ENCODE data around the gene RNF168.
"Not testable (repeated sequence)": the region's sequence is repeated elsewhere in the genome, so short reads cannot be mapped to it uniquely, and the experiment has no call there.

RNF168 gene

DNA sequence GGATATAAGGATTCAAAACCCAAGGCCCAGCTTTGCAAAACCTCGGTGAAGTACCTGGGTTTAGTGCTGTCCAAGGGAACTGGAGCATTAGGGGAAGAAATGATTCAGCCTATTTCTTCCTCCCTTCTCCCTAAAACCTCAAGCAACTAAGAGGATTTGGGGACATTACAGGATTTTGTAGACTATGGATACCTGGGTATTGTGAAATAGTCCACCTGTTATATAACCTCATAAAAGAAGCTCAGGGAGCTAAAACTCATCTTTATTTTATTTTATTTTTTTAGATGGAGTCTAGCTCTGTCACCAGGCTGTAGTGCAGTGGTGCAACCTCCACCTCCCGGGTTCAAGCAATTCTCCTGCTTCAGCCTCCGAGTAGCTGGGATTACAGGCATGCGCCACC lies 20.3 kb upstream of the RNF168 start:
- peaks cover 3% of the 10 kb centered on the region for H3K27me3 Mint-ChIP-seq
- no peak overlapping the region for H3K4me3 Mint-ChIP-seq
- H3K4me1 Mint-ChIP-seq: peaks cover 10% of the 10 kb centered on the region
- no peak for ATAC-seq
- DNase-seq: no peak
- H3K27ac Mint-ChIP-seq: no peak overlapping the region
- H3K9me3 Mint-ChIP-seq: peaks cover 32% of the 10 kb centered on the region
- peaks cover 15% of the 10 kb centered on the region for H3K36me3 Mint-ChIP-seq (ENCODE audit: low read depth)

DNA sequence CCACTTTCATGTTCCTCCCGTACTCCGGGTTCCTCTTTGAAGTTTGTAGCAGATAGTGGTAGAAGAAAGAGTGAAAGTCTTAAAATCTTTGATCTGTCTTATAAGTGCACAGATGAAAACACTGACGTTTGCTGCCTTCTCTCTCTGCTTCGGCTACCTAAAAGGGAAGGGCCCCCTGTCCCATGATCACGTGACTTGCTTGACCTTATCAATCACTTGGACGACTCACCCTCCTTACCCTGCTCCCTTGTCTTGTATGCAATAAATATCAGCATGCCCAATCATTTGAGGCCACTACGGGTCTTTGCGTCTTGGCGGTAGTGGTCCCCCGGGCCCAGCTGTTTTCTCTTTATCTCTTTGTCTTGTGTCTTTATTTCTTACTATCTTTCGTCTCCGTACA lies 17.7 kb upstream of the RNF168 start:
- not testable (repeated sequence) for H3K4me3 Mint-ChIP-seq, DNase-seq, H3K27ac Mint-ChIP-seq, H3K27me3 Mint-ChIP-seq, H3K4me1 Mint-ChIP-seq, ATAC-seq
- peaks cover 17% of the 10 kb centered on the region for H3K36me3 Mint-ChIP-seq (ENCODE audit: low read depth)
- peaks cover 41% of the 10 kb centered on the region for H3K9me3 Mint-ChIP-seq

DNA sequence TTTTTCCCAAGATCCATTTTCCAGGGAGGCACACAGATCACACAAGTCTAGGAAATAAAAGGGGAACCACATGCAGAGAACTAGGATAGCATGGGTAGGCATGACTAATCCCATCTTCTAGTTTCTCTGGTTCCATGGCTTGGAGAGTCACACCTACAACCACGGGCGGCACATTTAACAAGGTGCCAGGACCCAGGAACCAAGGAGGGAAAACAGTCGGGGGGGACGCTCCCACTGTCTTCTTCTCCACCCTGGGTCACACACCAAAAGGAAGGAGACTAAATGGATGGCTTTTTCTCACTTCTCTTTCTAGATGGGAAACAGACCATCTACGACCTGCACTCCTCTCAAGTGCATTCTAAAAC lies 16.1 kb upstream of the RNF168 start:
- Mint-ChIP-seq H3K4me3 (no peak overlapping the region), H3K36me3 (ENCODE audit: low read depth) (peaks cover 17% of the 10 kb centered on the region), H3K27ac (no peak overlapping the region), H3K9me3 (peaks cover 50% of the 10 kb centered on the region), H3K4me1 (no peaks in the 10 kb centered on the region), H3K27me3 (no peaks in the 10 kb centered on the region)
- DNase-seq (peak; percentile 55), ATAC-seq (no peak)

DNA sequence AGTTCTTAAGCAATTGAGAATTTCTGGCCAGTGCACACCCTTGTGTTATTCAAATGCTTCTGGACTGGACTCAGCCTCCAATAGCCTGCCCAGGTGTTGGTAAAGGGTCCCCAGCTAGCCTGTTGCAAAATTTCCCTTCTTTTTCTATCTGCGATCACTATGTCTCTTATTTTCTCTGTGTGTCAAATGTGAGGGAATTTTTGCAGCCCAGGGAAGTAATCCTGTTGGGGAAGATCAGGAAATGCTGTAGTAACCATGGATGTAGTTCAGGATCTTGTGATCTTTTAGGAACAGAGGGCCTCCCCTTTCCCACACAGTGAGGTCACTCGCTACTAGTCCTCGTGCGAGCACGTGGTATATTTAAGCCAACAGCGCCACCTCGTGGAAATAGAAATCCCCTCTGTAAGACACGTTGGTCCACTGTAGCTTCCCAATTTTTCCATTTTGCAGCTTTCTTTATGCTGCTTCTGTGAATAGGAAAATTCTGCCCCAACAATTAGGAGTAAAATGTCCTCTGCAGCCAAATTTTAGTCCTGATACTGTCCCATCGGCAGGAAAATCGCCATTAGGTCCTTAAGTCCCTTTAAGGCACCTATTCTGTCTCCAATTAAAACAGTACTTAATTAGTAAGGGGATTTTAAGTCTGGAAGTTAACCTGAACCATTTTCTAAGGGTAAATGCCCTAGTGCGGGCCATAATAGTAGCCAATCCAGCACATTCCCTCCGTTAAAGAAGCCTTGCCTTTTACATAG lies 15.6 kb upstream of the RNF168 start:
- peak; percentile 76 for ATAC-seq
- Mint-ChIP-seq H3K27ac (no peak overlapping the region), H3K4me1 (no peaks in the 10 kb centered on the region)

DNA sequence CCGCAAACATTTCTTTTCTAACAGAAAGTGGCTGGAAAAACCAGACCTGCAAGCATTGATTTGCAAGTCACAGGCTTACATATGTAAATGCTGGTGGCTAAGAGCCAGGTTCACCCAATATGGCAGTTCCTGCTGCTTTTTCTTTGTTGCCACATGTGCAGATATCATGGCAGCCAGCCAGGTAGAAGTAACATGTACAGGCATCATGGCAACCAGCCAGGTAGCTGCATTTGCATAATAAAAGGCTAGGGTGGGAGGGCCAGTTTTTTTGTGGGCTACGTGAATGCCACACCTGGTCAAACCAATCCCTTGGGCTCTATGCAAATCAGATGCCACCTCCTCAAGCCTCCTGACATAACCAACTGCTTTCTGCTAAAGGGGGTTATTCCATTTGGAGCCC lies 14.4 kb upstream of the RNF168 start:
- Mint-ChIP-seq H3K4me3 (no peak overlapping the region), H3K27me3 (no peaks in the 10 kb centered on the region), H3K36me3 (ENCODE audit: low read depth) (peaks cover 17% of the 10 kb centered on the region), H3K9me3 (peaks cover 50% of the 10 kb centered on the region), H3K4me1 (no peaks in the 10 kb centered on the region), H3K27ac (no peak overlapping the region)
- DNase-seq (no peak), ATAC-seq (no peak)

More for the DNA sequence above, 15.6 kb upstream of the RNF168 start:
- peak; percentile 72 for DNase-seq
- H3K27me3 Mint-ChIP-seq: no peaks in the 10 kb centered on the region
- peaks cover 17% of the 10 kb centered on the region for H3K36me3 Mint-ChIP-seq (ENCODE audit: low read depth)
- H3K9me3 Mint-ChIP-seq: peaks cover 50% of the 10 kb centered on the region
- no peak overlapping the region for H3K4me3 Mint-ChIP-seq

DNA sequence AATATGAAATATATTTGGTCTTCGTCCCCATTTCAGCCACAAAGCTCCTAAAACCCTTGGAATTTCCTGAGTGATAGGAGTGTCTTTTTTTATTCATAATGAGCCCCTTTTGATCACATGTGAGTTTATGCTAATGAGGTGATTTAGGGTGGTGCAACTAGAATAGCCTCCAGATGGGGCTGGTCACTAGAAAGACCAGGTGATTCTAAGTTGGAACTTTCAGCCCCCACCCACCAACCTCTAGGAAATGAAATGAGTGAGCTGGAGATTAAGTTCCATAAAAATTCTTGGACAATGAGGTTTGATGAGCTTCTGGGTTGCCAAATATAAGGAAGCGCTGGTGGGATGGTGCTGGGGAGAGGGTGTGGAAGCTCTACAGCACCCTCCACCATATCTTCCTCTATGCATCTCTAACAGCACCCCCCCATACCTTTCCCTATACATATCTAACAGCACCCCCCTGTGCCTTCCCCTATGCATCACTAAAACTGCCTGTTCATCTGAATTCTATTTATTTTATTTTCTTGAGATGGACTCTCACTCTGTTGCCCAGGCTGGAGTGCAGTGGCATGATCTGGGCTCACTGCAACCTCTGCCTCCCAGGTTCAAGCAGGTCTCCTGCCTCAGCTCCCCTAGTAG lies 13.7 kb upstream of the RNF168 start:
- H3K36me3 Mint-ChIP-seq (ENCODE audit: low read depth): peaks cover 17% of the 10 kb centered on the region
- no peak overlapping the region for H3K4me3 Mint-ChIP-seq
- ATAC-seq (no peak), DNase-seq (no peak)
- peaks cover 50% of the 10 kb centered on the region for H3K9me3 Mint-ChIP-seq
- H3K4me1 Mint-ChIP-seq: no peaks in the 10 kb centered on the region
- no peak overlapping the region for H3K27ac Mint-ChIP-seq
- no peaks in the 10 kb centered on the region for H3K27me3 Mint-ChIP-seq

DNA sequence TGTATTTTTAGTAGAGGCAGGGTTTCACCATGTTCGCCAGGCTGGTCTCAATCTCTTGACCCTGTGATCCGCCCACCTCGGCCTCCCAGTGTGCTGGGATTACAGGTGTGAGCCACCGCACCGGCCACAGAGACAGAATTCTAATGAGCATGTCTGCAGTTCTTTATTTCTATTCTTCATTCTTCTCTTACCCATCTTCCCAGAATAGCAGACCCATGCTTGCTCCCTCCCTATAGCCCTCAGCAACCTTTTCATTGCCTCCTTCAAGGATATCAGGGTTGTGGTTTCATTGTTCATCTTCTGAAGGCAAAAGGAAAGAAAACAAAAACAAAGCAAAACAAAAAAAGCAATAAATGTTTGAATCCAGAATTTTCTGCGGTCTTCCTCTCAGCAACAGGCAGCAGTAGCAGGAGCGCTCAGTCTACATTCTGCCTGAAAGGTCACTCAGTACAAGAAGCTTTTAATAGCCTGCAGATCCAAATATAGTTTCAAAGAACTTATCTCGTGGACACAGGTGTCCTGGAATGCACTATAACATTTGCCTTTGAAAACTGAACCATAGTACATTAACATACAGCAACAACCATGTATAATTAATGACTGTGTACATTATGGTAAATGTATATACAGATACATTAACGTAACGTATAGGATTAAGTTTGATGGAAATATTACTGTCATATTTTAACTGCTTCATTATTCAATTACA lies 11.5 kb upstream of the RNF168 start, which contains the start of gene SMCO1:
Gene SMCO1, minus strand, starts transcription at position 434 of the 709 bp plus-strand sequence. Its CDS starts 137 bp downstream, at position 297.
- H3K36me3 Mint-ChIP-seq (ENCODE audit: low read depth): peaks cover 4% of the 10 kb centered on the region
- DNase-seq: no peak
- H3K4me3 Mint-ChIP-seq: no peak within 1 kb of the TSS
- H3K27me3 Mint-ChIP-seq: no peaks in the 10 kb centered on the region
- H3K9me3 Mint-ChIP-seq: peaks cover 29% of the 10 kb centered on the region
- H3K27ac Mint-ChIP-seq: no peak within 1 kb of the TSS
- peaks cover 4% of the 10 kb centered on the region for H3K4me1 Mint-ChIP-seq
- ATAC-seq: no peak

DNA sequence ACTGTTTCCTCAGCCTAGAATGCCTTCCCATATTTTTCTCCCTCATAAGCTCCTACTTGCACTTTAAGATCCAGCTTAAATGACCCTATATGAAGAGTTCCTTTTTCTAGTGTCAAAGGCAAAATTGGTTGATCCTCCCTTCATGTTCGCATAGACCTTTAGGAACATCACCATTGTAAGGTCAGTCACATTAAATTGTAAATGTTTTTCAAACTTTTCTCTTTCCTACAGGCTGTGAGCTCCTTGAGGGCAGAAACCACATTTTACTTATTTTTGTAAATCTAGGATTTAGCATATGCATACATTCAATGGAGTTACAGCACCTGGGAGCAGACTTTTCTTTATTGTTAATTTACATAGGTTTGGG lies 10.8 kb upstream of the RNF168 start:
- H3K9me3 Mint-ChIP-seq: peaks cover 22% of the 10 kb centered on the region
- H3K27ac Mint-ChIP-seq: no peak overlapping the region
- peaks cover 4% of the 10 kb centered on the region for H3K4me1 Mint-ChIP-seq
- H3K4me3 Mint-ChIP-seq: no peak overlapping the region
- DNase-seq (no peak), ATAC-seq (no peak)
- H3K27me3 Mint-ChIP-seq: no peaks in the 10 kb centered on the region
- H3K36me3 Mint-ChIP-seq (ENCODE audit: low read depth): peaks cover 4% of the 10 kb centered on the region

DNA sequence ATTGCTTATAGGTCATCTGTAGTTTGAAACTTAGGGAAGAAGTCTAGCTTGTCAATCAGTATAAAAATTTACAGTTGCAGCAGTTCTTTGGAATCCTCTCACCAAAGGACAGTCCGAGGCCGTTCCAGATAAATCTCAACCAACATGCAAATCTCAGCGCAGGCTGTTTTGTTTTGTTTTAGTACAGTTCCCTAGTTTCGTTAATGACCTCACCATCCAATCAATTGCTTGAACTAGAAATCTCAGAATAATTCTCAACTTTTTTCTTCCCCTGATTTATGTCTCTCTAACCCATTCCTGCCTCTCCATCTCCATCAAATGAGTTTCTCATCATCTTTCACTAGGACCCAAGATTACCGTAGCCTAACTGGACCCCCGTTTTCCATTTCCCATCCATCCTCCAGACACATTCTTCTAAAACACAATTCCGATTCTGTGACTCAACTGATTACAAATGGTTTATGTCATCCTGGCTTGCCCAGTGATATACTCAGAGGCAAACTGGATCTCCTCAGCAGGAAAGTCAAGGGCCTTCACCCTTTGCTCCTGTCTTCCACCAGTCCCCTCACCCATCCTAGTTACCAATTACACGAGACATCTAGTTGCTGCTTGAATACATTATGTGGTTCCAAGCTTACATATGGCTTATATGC lies 10.3 kb upstream of the RNF168 start:
- Mint-ChIP-seq H3K9me3 (peaks cover 17% of the 10 kb centered on the region), H3K4me3 (no peak overlapping the region), H3K27me3 (no peaks in the 10 kb centered on the region), H3K36me3 (ENCODE audit: low read depth) (peaks cover 2% of the 10 kb centered on the region), H3K4me1 (peaks cover 4% of the 10 kb centered on the region), H3K27ac (no peak overlapping the region)
- DNase-seq (no peak), ATAC-seq (no peak)

DNA sequence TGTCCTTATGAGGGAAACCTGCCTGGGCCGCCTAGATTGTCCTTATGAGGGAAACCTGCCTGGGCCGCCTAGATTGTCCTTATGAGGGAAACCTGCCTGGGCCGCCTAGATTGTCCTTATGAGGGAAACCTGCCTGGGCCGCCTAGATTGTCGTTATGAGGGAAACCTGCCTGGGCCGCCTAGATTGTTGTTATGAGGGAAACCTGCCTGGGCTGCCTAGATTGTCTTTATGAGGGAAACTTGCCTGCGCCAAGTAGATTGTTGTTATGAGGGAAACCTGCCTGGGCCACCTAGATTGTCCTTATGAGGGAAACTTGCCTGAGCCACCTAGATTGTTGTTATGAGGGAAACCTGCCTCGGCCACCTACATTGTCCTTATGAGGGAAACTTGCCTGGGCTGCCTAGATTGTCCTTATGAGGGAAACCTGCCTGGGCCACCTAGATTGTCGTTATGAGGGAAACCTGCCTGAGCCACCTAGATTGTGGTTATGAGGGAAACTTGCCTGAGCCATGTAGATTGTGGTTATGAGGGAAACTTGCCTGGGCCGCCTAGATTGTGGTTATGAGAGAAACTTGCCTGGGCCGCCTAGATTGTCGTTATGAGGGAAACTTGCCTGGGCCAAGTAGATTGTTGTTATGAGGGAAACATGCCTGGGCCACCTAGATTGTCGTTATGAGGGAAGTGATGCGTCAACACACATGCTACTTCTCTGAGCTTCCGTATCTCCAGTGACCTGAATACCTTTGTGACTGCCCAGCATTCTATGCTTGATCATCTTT lies 8.3 kb upstream of the RNF168 start:
- H3K4me3 Mint-ChIP-seq; H3K27me3 Mint-ChIP-seq; ATAC-seq; DNase-seq; H3K4me1 Mint-ChIP-seq; H3K36me3 Mint-ChIP-seq (ENCODE audit: low read depth): not testable (repeated sequence)
- Mint-ChIP-seq H3K27ac (peak overlapping the region; percentile 20), H3K9me3 (peaks cover 11% of the 10 kb centered on the region)

DNA sequence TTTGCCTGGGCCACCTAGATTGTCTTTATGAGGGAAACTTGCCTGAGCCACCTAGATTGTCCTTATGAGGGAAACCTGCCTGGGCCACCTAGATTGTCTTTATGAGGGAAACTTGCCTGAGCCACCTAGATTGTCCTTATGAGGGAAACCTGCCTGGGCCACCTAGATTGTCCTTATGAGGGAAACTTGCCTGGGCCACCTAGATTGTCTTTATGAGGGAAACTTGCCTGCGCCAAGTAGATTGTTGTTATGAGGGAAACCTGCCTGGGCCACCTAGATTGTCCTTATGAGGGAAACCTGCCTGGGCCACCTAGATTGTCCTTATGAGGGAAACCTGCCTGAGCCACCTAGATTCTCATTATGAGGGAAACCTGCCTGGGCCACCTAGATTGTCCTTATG lies 7.5 kb upstream of the RNF168 start:
- H3K4me3 Mint-ChIP-seq, DNase-seq: not testable (repeated sequence)
- H3K9me3 Mint-ChIP-seq: peaks cover 14% of the 10 kb centered on the region

DNA sequence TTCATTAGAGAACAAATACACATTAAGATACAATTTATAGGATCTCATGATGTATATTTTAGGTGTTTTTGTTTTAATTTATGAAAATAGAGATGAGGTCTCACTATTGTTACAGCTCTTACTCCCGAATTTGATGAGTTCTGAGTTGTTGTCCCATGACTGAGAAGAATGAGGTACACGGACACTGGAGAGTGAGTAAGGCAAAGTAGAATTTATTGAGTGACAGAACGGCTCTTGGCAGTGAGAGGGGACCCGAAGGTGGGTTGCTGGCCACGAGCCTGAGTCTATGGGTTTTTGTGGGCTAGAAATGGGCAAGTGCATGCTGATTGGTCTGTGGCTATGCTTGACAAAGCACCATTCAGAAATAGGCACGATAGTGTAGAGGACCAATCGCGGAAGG lies 3.1 kb upstream of the RNF168 start:
- Mint-ChIP-seq H3K27ac (no peak overlapping the region), H3K27me3 (no peaks in the 10 kb centered on the region), H3K36me3 (ENCODE audit: low read depth) (peaks cover 12% of the 10 kb centered on the region), H3K4me1 (peaks cover 13% of the 10 kb centered on the region), H3K4me3 (no peak overlapping the region), H3K9me3 (peaks cover 7% of the 10 kb centered on the region)
- ATAC-seq (no peak), DNase-seq (no peak)

More for the DNA sequence above, 7.5 kb upstream of the RNF168 start:
- ATAC-seq; H3K27me3 Mint-ChIP-seq; H3K27ac Mint-ChIP-seq; H3K4me1 Mint-ChIP-seq; H3K36me3 Mint-ChIP-seq (ENCODE audit: low read depth): not testable (repeated sequence)

DNA sequence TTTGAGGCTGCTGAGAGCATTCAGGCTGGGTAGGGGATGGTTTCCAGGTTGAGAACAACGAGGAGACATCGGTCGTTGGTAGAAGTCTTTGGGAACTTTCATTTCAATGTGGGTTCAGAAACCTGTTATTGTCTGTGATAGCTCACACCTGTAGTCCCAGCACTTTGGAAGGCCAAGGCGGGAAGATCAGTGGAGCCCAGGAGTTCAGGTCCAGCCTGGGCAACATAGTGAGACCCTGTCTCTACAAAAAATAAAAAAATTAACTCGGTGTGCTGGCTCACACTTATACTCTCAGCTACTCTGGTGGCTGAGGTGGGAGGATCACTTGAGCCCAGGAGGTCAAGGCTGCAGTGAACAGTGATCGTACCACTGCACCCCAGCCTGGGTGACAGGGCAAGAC lies 988 bp upstream of the RNF168 start:
- peaks cover 7% of the 10 kb centered on the region for H3K9me3 Mint-ChIP-seq
- no peak overlapping the region for H3K4me3 Mint-ChIP-seq
- no peaks in the 10 kb centered on the region for H3K27me3 Mint-ChIP-seq
- no peak overlapping the region for H3K27ac Mint-ChIP-seq
- peaks cover 29% of the 10 kb centered on the region for H3K4me1 Mint-ChIP-seq
- no peak for ATAC-seq
- H3K36me3 Mint-ChIP-seq (ENCODE audit: low read depth): peaks cover 27% of the 10 kb centered on the region
- no peak for DNase-seq

DNA sequence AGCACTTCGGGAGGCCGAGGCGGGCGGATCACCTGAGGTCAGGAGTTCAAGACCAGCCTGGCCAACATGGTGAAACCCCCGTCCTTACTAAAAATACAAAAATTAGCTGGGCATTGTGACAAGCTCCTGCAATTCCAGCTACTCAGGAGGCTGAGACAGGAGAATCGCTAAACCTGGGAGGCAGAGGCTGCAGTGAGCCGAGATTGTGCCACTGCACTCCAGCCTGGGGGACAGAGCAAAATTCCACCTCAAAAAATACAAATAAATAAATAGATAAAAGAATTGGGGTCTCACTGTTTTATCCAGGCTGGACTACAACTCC lies 470 bp upstream of the RNF168 start:
- not testable (repeated sequence) for H3K27me3 Mint-ChIP-seq, ATAC-seq, DNase-seq, H3K9me3 Mint-ChIP-seq
- peak overlapping the region; percentile 100 for H3K27ac Mint-ChIP-seq
- H3K4me3 Mint-ChIP-seq: peak overlapping the region; percentile 100
- H3K4me1 Mint-ChIP-seq: peaks cover 34% of the 10 kb centered on the region
- peaks cover 32% of the 10 kb centered on the region for H3K36me3 Mint-ChIP-seq (ENCODE audit: low read depth)

Data from activated naive CD8-positive, alpha-beta T cell treated with anti-CD3 and anti-CD28 coated beads, Interleukin-2, amount 50 U/mL, for 24 hours (primary cell).